Peyer's patch (tissue), 4 donors: ENCODE data around the gene ZBTB16.

Source experiments
- CTCF ChIP-seq, 6 experiments: fragments of 450-650 bp in 4 of 6; fragments of 200-600 bp in 2 of 6; sonication (generic) in 1 of 6; IDR thresholded peaks; one replicate each; pipeline ENCODE4 v1.5.1; 2017 to 2019; ENCODE audit warnings: antibody characterized with exemption in 6 of 6, mild to moderate bottlenecking in 3 of 6, moderate library complexity in 1 of 6
- POLR2A ChIP-seq, 2 donors: fragments of 450-650 bp; IDR thresholded peaks; one replicate each; pipeline ENCODE4 v1.5.1; 2017; ENCODE audit warnings: antibody characterized with exemption in 2 of 2, mild to moderate bottlenecking in 2 of 2, moderate library complexity in 2 of 2

- peak in 1 of 6 experiments; percentile 15 for TF ChIP-seq CTCF (IDR thresholded peaks at IDR 0.05)
- TF ChIP-seq POLR2A (IDR thresholded peaks at IDR 0.05) = peak in 1 of 2 donors; percentile 20
Measured at GRCh38 chr11:114171257-114172054, 111.9 kb downstream of the ZBTB16 start.
